Left lung (tissue), 10 donors: ENCODE results near the gene CMBL. TPM values are rescaled to one million over a fixed set of nuclear protein-coding genes. Genes with fewer than 3 reads are reported as not detected.
A peak's percentile ranks its signal among the peaks of the same experiment; 100 is the strongest.

Experiments used
- ATAC-seq: fragments of 200-7000 bp; cut with Tn5 transposase; one replicate; pipeline ENCODE4 v1.9.1; 2020; ENCODE audit warnings: moderate library complexity
- DNase-seq, 4 donors: peaks; one replicate each; pipeline ENCODE4 v3.0.0-alpha.2; 2013 to 2020
- H3K27ac ChIP-seq, 2 donors: fragments of 200-600 bp; sonication (generic) in 1 of 2; one replicate each; pipeline versions ENCODE4 v1.5.0 to v1.8.0; 2020 to 2021
- H3K27me3 ChIP-seq, 2 donors: fragments of 200-600 bp; sonication (generic) in 1 of 2; one replicate each; pipeline versions ENCODE4 v1.5.0 to v1.8.0; 2020 to 2021
- H3K36me3 ChIP-seq, 2 donors: fragments of 200-600 bp; sonication (generic) in 1 of 2; one replicate each; pipeline versions ENCODE4 v1.5.0 to v1.8.0; 2020 to 2021
- H3K4me1 ChIP-seq, 2 donors: fragments of 200-600 bp; one replicate each; pipeline ENCODE4 v1.8.0; 2021
- H3K4me3 ChIP-seq, 2 donors: fragments of 200-600 bp; sonication (generic) in 1 of 2; one replicate each; pipeline versions ENCODE4 v1.5.0 to v1.8.0; 2020 to 2021; ENCODE audit warnings: mild to moderate bottlenecking in 1 of 2
- H3K9me3 ChIP-seq, 2 donors: fragments of 200-600 bp; sonication (generic) in 1 of 2; one replicate each; pipeline versions ENCODE4 v1.5.0 to v1.8.0; 2020 to 2021
- intact Hi-C, 2 donors: fragments of 100-400 bp; cut with DNase I; formaldehyde crosslinking; loops; one replicate each; pipeline versions ENCODE4 v1.11.2 to v1.14.2; 2022
- polyA plus RNA-seq, 6 donors: library from polyadenylated mRNA; unstranded; fragments of 120-200 nt; gene quantifications; one replicate each; pipeline ENCODE4 v1.2.1, GENCODE V29; 2013; ENCODE audit not compliant: insufficient read length in 6 of 6
- total RNA-seq, 2 donors: library from RNA; stranded (reverse); fragmentation: NEBNext Ultra II Directional; extraction: Animal tissue kit (Norgen Biotek cat#: 25700); gene quantifications; one replicate each; pipeline ENCODE4 v1.2.1, GENCODE V29; 2021
- TF ChIP-seq, protein P1 (sequence below), 2 donors: fragments of 200-600 bp; sonication (generic) in 1 of 2; IDR thresholded peaks; one replicate each; pipeline versions ENCODE4 v1.5.0 to v1.8.0; 2021; ENCODE audit warnings: antibody characterized with exemption in 2 of 2
- donor health status: DM: no; HTN: yes; CAD: no.
- donor health status: DM: no; HTN: no; CAD: no.

The CMBL gene
- total and polyA plus RNA-seq, 8 donors = 17.3 to 26.9 (median 22.5) TPM

DNA sequence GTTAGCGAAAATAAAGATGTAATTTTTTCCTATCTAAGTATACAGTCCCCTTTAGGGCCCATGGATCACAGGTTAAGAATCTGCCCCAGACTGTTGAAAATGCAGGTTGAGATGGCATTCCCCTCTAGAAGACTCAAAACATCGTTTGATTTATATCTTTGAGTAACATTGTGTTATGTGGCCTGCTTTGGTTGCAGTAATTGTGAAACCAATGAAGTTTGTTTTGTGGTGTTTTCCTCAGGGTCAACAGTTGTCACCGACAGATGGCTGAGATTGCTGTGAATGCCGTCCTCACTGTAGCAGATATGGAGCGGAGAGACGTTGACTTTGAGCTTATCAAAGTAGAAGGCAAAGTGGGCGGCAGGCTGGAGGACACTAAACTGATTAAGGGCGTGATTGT lies 49.8 kb downstream of the CMBL start:
- TF ChIP-seq, protein P1, sequence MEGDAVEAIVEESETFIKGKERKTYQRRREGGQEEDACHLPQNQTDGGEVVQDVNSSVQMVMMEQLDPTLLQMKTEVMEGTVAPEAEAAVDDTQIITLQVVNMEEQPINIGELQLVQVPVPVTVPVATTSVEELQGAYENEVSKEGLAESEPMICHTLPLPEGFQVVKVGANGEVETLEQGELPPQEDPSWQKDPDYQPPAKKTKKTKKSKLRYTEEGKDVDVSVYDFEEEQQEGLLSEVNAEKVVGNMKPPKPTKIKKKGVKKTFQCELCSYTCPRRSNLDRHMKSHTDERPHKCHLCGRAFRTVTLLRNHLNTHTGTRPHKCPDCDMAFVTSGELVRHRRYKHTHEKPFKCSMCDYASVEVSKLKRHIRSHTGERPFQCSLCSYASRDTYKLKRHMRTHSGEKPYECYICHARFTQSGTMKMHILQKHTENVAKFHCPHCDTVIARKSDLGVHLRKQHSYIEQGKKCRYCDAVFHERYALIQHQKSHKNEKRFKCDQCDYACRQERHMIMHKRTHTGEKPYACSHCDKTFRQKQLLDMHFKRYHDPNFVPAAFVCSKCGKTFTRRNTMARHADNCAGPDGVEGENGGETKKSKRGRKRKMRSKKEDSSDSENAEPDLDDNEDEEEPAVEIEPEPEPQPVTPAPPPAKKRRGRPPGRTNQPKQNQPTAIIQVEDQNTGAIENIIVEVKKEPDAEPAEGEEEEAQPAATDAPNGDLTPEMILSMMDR (IDR thresholded peaks at IDR 0.05) = no peak
- Histone ChIP-seq H3K36me3 (peaks cover 3 to 94% of the 10 kb centered on the region in 2 donors), H3K9me3 (no peaks in the 10 kb centered on the region), H3K27me3 (no peaks in the 10 kb centered on the region), H3K4me3 (no peak overlapping the region), H3K4me1 (peaks cover 0 to 11% of the 10 kb centered on the region in 2 donors), H3K27ac (no peak overlapping the region)
- no peak for DNase-seq
- ATAC-seq = no peak
- intact Hi-C loops = no loop called here

DNA sequence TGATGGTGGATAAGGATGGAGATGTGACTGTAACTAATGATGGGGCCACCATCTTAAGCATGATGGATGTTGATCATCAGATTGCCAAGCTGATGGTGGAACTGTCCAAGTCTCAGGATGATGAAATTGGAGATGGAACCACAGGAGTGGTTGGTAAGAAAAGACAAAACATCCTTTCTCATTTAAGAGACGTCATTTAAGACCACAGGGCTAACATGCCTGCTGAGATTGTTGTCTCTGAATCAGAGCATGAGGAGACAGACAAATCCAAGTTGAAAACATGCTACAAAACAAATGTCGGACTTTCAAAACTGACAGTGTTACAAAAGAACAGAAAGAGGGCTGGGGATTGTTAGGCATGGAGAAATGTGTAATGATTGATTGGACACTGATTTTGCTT lies 53.0 kb downstream of the CMBL start:
- TF ChIP-seq, protein P1 (IDR thresholded peaks at IDR 0.05) = no peak
- ATAC-seq (no peak), DNase-seq (no peak)
- H3K27ac ChIP-seq = no peak overlapping the region
- intact Hi-C loops = no loop called here
- peaks cover 11 to 30% of the 10 kb centered on the region in 2 donors for H3K4me1 ChIP-seq
- H3K36me3 ChIP-seq = peaks cover 3 to 62% of the 10 kb centered on the region in 2 donors
- H3K4me3 ChIP-seq = no peak overlapping the region
- H3K27me3 ChIP-seq = no peaks in the 10 kb centered on the region
- H3K9me3 ChIP-seq = no peaks in the 10 kb centered on the region

DNA sequence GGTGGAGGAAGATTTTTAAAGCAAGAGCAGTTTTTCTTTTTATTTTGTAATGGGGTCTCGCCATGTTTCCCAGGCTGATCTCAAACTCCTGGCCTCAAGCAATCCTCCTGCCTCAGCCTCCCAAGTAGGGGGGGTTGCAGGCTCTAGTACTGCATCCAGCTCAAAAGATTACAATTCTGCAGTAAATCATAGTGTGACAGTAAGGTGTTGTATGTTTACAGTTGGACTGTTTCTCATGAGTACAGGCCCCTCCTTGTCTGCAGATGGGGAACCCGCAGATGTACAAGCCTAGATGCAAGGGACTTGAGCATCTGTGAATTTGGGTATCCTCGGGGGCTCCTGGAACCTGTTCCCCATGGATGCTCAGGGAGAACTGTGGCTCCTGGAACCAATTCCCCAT lies 54.3 kb downstream of the CMBL start:
- Histone ChIP-seq H3K4me3 (no peak overlapping the region), H3K9me3 (no peaks in the 10 kb centered on the region), H3K36me3 (peaks cover 0 to 49% of the 10 kb centered on the region in 2 donors), H3K27ac (no peak overlapping the region), H3K27me3 (no peaks in the 10 kb centered on the region), H3K4me1 (peaks cover 18 to 40% of the 10 kb centered on the region in 2 donors)
- DNase-seq = no peak
- intact Hi-C loops = no loop called here
- ATAC-seq = no peak
- TF ChIP-seq, protein P1 (IDR thresholded peaks at IDR 0.05) = no peak

DNA sequence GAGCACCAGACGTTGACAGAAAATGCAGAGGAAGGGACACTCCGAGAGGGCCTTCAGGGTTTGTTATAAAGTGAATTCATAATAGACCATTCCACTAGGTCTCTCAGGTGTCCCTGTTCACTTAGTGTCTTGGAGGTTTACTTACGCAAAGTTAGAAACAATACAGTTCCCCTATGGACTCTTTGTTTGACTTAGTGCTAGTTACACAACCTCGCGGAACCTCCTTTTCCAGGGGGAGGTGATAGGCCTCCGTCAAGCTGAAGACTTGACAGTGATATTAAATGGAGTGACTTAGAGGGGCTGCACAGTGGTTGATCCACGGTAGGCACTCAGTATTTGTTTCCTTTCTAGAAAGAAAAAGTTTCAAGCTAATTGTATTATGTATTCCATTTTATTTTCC lies 56.3 kb downstream of the CMBL start:
- peak overlapping the region; percentile 83 to 92 for H3K4me3 ChIP-seq
- peaks cover 0 to 29% of the 10 kb centered on the region in 2 donors for H3K36me3 ChIP-seq
- no peak overlapping the region for H3K27ac ChIP-seq
- H3K9me3 ChIP-seq = no peaks in the 10 kb centered on the region
- H3K4me1 ChIP-seq = peaks cover 18 to 42% of the 10 kb centered on the region in 2 donors
- no peak for DNase-seq
- intact Hi-C loops = no loop called here
- ATAC-seq = no peak
- TF ChIP-seq, protein P1 (IDR thresholded peaks at IDR 0.05) = no peak
- no peaks in the 10 kb centered on the region for H3K27me3 ChIP-seq

- ATAC-seq (peak; percentile 11), DNase-seq (peak in 1 of 4 donors; percentile 5)
- Histone ChIP-seq H3K27ac (peak overlapping the region; percentile 96 to 98), H3K27me3 (no peaks in the 10 kb centered on the region), H3K4me1 (peaks cover 18 to 42% of the 10 kb centered on the region in 2 donors), H3K4me3 (peak overlapping the region; percentile 83 to 92), H3K9me3 (no peaks in the 10 kb centered on the region), H3K36me3 (peaks cover 0 to 24% of the 10 kb centered on the region in 2 donors)
- intact Hi-C loops = no loop called here
- TF ChIP-seq, protein P1 (IDR thresholded peaks at IDR 0.05) = no peak
These were observed 56.9 kb downstream of the CMBL start for GRCh38 chr5:10250806-10251276.
